NCI-H510A treated with DMSO at 0.1 percent for 48 hours (cell line): ENCODE data around the gene LAMB1.
"Not testable (repeated sequence)": the region's sequence is repeated elsewhere in the genome, so short reads cannot be mapped to it uniquely, and the experiment has no call there.

Source experiments
- DNase-seq: peaks from one replicate; lab custom pipeline; 2025; lab: John Stamatoyannopoulos, UW

Gene LAMB1

DNA sequence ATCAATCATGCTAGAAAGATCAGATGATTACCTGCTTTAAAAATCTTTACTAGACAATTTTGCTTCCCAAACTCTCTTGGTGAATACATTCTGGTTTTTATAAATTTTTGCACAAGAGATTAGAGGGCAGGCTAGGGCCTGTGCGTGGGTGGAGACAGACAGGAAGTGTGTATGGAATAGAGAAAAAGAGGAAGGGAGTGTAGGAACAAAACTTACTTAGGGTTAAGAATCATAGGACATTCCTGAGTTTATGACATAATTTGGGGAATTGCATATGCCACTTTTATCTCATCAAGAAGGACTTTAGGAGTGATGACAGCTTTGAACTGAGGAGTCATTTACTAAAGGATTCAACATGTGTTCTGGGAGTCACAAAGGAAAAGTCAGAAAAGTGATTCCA is 31.3 kb downstream of the LAMB1 start:
- no peak for DNase-seq

DNA sequence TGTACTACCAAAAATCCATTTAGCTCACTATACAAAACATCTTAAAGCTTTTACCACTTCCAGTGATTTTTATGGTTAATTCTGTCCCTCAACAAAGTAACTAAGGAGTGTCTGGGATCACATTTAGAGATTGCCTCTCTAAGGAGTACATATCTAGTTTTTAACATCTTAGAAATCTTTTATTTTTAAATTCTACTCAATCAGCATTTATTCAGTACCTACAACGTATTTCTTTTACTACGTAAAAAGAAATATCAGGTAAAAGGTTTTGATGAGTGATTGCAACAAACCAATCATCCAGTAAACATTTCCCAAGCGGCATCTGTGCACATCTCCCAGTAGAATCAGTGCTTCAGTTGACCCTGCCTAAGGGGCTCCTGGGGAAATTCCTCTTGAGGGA is 31.9 kb downstream of the LAMB1 start:
- DNase-seq: no peak

GRCh38 chr7:107969856-107970255 is 33.1 kb downstream of the LAMB1 start:
- DNase-seq: no peak

GRCh38 chr7:107968449-107968848 is 34.5 kb downstream of the LAMB1 start:
- no peak for DNase-seq

- DNase-seq: peak; percentile 22
Observed at GRCh38 chr7:107967420-107967819, 35.5 kb downstream of the LAMB1 start.

DNA sequence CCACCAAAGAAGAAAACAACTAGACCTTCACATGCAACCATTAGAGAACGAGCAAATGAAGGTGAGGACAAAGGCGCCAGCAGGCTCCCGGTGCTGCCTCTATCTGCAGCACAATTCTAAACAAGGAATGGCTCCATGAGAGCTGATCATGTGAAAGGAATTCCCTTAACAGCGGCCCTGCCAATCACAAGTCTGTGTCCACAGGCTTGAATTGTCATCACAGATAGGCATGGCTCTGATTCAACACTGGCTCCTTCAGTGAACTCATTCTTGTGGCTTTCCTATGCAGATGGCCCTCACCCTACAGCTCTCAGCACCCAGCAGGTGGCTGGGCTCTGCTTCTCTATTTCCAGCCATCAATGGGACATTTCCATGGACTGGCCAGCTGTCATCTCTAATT is 36.2 kb downstream of the LAMB1 start:
- peak; percentile 65 for DNase-seq

GRCh38 chr7:107964510-107964909 is 38.5 kb downstream of the LAMB1 start:
- DNase-seq: no peak

DNA sequence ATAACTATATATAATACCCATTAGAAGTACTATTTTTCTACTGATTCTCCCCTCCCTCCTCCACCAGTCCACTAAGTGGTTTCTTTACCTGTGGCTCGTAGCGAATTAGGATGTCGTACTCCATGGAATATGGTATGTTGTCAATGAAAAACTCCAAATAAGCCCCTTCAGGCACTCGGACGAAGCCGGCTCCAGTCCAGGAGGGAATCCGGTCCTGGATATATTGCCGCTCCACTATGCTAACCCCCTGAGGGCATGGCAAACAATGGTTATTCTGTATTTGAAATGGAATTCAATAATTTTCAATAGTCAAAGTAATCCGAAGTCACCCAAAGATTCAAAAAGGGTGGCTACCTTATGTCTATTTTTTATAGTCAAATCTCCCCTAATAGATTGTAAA is 40.1 kb downstream of the LAMB1 start:
- no peak for DNase-seq

- DNase-seq: no peak
Observed at GRCh38 chr7:107961405-107961804, 41.6 kb downstream of the LAMB1 start.

GRCh38 chr7:107960272-107960671 is 42.7 kb downstream of the LAMB1 start:
- no peak for DNase-seq

- DNase-seq: no peak
Observed at GRCh38 chr7:107959527-107959898, 43.4 kb downstream of the LAMB1 start.

DNA sequence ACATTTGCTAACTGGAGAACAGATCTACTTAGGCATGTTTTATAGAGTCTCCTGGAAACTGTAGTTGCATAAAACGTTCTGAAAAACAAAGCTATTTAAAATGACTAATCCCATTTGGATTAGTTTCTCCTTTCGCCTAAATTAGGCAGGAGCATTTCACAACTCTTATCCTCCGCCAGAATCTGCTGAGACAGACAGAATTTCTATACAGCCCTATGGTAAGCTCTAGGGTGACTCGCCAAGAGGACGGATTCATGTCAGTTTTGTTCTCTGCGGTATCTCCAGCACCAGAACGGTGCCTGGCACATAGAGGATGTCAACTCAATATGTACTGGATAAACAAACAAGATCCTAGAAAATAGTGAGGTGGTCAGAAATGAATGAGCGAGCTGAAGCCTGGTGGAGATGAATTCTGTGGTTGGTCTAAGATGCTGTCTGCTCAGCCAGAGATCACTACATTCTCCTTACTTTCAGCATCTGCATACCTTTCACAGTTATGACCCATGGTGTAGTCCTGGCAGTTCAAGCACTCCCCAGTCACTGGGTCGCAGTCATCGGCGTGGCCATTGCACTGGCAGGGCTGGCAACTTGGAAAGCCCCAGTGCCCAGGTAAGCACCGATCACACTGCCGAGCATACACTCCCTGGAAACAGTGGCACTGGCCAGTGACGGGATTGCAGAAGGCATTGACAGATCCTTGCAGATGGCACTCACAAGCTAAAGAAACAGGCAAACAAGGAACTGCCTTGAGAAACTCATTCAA is 44.0 kb downstream of the LAMB1 start:
- no peak for DNase-seq

DNA sequence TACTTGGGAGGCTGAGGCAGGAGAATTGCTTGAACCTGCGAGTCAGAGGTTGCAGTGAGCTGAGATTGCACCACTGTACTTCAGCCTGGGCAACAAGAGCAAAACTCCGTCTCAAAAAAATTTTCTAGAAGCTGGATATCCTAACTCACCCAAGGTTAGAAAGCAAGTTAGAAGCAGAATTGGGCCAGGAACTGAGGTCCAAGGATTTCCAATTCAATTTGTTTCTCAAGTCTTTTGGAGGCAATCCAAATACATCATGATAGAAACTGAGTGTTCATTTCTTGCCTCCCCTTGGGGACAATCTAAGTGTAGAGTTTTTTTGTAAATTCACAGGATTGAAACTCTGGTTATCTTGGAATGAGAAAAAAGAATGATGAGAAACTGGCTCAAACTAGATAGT is 45.5 kb downstream of the LAMB1 start:
- DNase-seq: no peak

DNA sequence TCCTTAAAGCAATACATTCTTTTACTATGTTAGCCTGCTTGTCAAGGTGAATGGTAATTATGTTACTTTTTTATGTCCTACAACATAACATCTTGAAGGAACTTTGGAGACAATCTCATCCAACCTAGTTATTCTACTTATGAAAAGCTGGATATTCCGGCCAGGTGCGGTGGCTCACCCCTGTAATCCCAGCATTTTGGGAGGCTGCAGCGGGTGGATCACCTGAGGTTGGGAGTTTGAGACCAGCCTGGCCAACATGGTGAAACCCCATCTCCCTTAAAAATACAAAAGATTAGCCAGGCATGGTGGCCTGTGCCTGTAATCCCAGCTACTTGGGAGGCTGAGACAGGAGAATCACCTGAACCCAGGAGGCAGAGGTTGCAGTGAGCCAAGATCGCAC is 46.0 kb downstream of the LAMB1 start:
- DNase-seq: not testable (repeated sequence)

DNA sequence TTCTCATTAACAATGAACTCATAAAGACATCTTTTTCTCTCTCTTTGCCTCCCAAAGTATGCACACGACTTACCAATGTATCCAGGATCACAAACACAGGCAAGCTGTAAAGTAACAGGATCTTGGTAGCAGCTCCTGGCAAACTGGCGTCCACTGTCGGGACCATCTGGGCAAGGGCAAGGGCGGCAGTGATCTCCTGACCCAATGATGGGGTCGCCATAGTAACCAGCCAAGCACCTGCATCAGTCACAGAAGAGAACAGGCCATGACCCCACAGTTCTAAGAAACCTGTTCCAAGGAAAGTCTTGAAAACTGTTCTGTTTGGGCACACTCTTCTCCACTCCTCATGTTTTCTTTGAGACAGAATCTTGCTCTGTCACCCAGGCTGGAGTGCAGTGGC is 47.6 kb downstream of the LAMB1 start:
- no peak for DNase-seq

DNA sequence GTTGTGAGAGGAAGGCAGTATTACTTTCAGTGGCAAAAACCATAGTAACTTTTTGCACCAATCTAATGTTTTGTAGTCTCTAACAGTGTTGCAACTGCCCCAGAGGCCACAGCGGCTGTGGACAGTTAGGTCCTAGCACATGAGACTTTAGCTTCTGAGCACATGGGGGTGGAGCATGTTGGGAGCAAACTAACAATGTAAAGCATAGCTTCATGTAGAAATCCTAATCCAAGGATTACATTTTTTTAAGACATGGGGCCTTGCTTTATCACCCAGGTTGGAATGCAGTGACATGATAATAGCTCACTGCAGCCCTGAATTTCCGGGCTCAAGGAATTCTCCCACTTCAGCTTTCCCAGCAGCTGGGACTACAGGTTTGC is 49.0 kb downstream of the LAMB1 start:
- no peak for DNase-seq

GRCh38 chr7:107953265-107953923 is 49.6 kb downstream of the LAMB1 start:
- DNase-seq: no peak

DNA sequence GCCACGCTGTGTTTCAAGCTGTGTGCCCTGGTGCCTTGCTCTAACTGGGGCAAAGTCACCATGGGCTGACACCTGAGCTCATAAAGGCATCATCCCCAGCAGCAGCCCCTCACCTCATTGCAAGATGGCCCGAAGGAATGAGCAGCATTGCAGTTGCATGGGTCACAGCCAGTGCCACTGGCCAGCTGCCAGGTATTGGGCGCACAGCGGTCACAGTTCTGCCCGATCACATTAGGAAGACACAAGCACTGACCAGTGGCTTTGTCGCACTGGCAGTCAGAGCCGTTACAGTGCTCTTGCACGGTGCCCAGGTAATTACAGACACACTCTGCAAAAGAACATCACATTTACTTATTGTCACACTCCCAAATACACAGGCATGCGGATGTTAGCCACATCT is 51.1 kb downstream of the LAMB1 start:
- no peak for DNase-seq

DNA sequence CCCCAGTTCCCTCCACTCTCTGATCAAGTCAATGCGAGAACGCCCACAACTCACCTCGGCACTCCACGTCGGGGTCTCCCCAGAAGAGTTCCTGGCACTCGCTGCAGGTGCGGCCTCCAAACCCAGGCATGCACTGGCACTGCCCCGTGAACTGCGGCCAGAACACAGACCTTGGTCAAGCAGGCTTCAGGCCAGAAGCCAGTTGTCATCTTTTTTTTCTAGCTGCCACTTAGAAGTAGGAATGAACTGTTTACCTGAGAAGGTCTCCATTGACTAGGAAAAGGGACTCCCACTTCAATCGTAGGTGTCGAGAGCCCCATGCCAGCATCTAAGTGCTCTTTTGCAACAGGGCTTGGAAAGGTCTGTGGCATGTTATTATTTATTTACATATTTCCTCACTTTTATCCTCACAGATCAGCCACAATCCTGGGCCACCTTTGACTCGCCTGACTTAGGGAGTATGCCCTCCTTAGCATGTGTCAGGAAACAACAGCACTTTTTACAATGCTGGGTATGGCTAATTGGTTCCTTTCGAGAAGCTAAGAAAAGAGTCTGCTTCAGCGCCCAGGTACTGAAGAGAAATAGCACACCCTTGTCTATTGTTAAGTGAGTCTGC is 51.7 kb downstream of the LAMB1 start:
- DNase-seq: no peak

DNA sequence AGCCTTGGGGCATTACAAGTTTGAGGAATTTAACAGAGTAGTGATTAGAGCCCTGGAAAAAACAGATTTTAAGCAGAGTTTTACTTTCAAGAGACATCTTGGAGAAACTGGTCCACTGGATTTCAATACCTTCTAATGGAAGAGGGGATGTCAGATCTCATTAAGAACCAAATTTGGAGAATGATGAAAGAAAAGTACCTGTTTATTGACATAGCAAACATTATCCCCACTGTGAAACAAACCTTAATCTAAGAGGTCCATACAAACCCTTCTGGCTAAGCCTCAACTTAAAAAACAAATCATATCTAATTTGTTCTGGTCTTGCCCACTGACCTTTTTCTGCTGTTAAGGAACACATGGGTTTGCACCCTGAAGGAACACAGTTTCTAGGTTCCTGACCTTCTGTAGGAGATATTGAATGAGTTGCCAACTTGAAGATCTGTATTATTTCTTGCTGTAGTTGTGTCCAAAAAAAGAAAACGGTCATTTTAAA is 53.5 kb downstream of the LAMB1 start:
- DNase-seq: no peak

GRCh38 chr7:107948645-107949442 is 54.1 kb downstream of the LAMB1 start:
- DNase-seq: no peak

DNA sequence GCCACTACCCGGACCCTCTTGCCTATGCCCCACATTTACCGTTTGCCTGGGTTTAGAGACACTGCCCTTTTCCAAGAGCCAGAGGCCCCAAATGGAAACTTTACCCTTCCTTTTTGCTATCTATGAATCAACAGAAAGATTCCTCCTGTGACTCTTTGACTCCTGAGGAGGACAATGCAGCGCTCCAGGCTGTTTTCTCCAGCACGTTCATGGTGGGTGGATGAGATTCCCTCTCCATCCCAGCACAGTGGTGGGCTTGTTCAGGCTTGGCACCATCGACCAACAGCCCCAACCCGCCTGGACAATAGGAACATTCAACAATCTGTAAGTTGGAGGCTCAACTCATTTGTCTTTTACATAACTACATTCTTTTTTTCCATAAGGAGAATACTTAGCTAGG is 56.1 kb downstream of the LAMB1 start:
- no peak for DNase-seq

- DNase-seq: no peak
Observed at GRCh38 chr7:107946451-107946850, 56.5 kb downstream of the LAMB1 start.
